Activated T-cell treated with anti-CD3 and anti-CD28 coated beads, Interleukin-2, amount 50 U/mL, for 72 hours (primary cell): Measurements from ENCODE around the gene SPSB2. TPM values are rescaled to one million over a fixed set of nuclear protein-coding genes. Genes with fewer than 3 reads are reported as not detected.

Experiments used
- ATAC-seq, 2 donors: fragments of 150-1000 bp; cut with Tn5 transposase; replicated peaks in 1 of 2; 2 replicates each; pipeline ENCODE4 v1.10.0; 2021; ENCODE audit warnings: moderate library complexity in 2 of 2, mild to moderate bottlenecking in 1 of 2
- DNase-seq, 2 donors: peaks; one replicate each; pipeline ENCODE4 v3.0.0; 2021 to 2022; ENCODE audit warnings: mixed read lengths in 1 of 2
- H3K27ac Mint-ChIP-seq: one replicate; pipeline ENCODE4 v1.8.0; 2022; ENCODE audit warnings: mild to moderate bottlenecking, moderate library complexity, mixed read lengths
- H3K27me3 Mint-ChIP-seq: one replicate; pipeline ENCODE4 v1.8.0; 2022; ENCODE audit warnings: low read depth, mixed read lengths
- H3K36me3 Mint-ChIP-seq, 2 donors: one replicate each; pipeline ENCODE4 v1.8.0; 2022; ENCODE audit warnings: mixed read lengths in 2 of 2, mild to moderate bottlenecking in 1 of 2; ENCODE audit not compliant: insufficient read depth in 2 of 2
- H3K4me1 Mint-ChIP-seq: one replicate; pipeline ENCODE4 v1.8.0; 2022; ENCODE audit warnings: low read depth, mixed read lengths
- H3K4me3 Mint-ChIP-seq, 2 donors: one replicate each; pipeline ENCODE4 v1.8.0; 2022; ENCODE audit warnings: mild to moderate bottlenecking in 2 of 2, mixed read lengths in 2 of 2, moderate library complexity in 2 of 2
- H3K9me3 Mint-ChIP-seq, 2 donors: one replicate each; pipeline ENCODE4 v1.8.0; 2022; ENCODE audit warnings: mixed read lengths in 2 of 2
- total RNA-seq, 2 donors: library from RNA; stranded (reverse); gene quantifications; one replicate each; pipeline ENCODE4 v1.2.3, GENCODE V29; 2022

The SPSB2 gene
- total RNA-seq, 2 donors from 2014 or later = 9.6 to 10.4 TPM

GRCh38 chr12:6849427-6849826, 23.7 kb downstream of the SPSB2 start:
- H3K4me3 Mint-ChIP-seq = peak overlapping the region; percentile 76 to 86
- H3K9me3 Mint-ChIP-seq = no peaks in the 10 kb centered on the region
- H3K36me3 Mint-ChIP-seq = peaks cover 9 to 23% of the 10 kb centered on the region in 2 donors
- ATAC-seq (no peak), DNase-seq (no peak)
- peak overlapping the region; percentile 10 for H3K27ac Mint-ChIP-seq
- H3K4me1 Mint-ChIP-seq = peaks cover 48% of the 10 kb centered on the region
- H3K27me3 Mint-ChIP-seq = no peaks in the 10 kb centered on the region

DNA sequence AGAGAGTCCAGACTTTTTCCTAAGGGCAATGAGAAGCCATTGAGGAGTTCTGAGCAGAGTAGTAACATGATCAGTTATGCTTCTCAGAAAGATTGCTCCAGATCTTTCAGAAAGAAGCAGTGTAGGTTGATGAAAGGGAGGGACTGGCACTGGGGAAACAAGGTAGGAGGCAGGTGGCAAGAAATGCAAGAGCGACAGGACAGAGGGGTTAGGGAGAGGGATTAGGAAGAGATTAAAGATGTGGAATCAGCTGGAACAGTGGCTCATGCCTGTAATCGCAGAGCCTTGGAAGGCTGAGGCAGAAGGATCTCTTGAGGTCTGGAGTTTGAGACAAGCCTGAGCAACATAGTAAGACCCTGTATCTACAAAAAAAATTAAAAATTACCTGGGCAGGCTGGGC, 25.4 kb downstream of the SPSB2 start:
- ATAC-seq (no peak), DNase-seq (no peak)
- Mint-ChIP-seq H3K4me3 (no peak overlapping the region), H3K27me3 (no peaks in the 10 kb centered on the region), H3K27ac (no peak overlapping the region), H3K9me3 (no peaks in the 10 kb centered on the region), H3K36me3 (peaks cover 9 to 23% of the 10 kb centered on the region in 2 donors), H3K4me1 (peaks cover 31% of the 10 kb centered on the region)

GRCh38 chr12:6846316-6846869, 26.7 kb downstream of the SPSB2 start:
- ATAC-seq = no peak
- Mint-ChIP-seq H3K4me3 (no peak overlapping the region), H3K36me3 (peaks cover 9 to 23% of the 10 kb centered on the region in 2 donors), H3K9me3 (no peaks in the 10 kb centered on the region), H3K4me1 (peaks cover 31% of the 10 kb centered on the region), H3K27ac (no peak overlapping the region), H3K27me3 (no peaks in the 10 kb centered on the region)
- DNase-seq = no peak

GRCh38 chr12:6845395-6845794, 27.7 kb downstream of the SPSB2 start:
- DNase-seq (no peak), ATAC-seq (no peak)
- H3K27me3 Mint-ChIP-seq = no peaks in the 10 kb centered on the region
- peaks cover 22% of the 10 kb centered on the region for H3K4me1 Mint-ChIP-seq
- no peak overlapping the region for H3K4me3 Mint-ChIP-seq
- no peak overlapping the region for H3K27ac Mint-ChIP-seq
- peaks cover 9 to 21% of the 10 kb centered on the region in 2 donors for H3K36me3 Mint-ChIP-seq
- H3K9me3 Mint-ChIP-seq = no peaks in the 10 kb centered on the region

- no peak for DNase-seq
- no peaks in the 10 kb centered on the region for H3K27me3 Mint-ChIP-seq
- no peak for ATAC-seq
- no peak overlapping the region for H3K27ac Mint-ChIP-seq
- no peaks in the 10 kb centered on the region for H3K9me3 Mint-ChIP-seq
- peaks cover 6 to 12% of the 10 kb centered on the region in 2 donors for H3K36me3 Mint-ChIP-seq
- peaks cover 6% of the 10 kb centered on the region for H3K4me1 Mint-ChIP-seq
- no peak overlapping the region for H3K4me3 Mint-ChIP-seq
Measured at GRCh38 chr12:6843118-6843902, 29.8 kb downstream of the SPSB2 start.

DNA sequence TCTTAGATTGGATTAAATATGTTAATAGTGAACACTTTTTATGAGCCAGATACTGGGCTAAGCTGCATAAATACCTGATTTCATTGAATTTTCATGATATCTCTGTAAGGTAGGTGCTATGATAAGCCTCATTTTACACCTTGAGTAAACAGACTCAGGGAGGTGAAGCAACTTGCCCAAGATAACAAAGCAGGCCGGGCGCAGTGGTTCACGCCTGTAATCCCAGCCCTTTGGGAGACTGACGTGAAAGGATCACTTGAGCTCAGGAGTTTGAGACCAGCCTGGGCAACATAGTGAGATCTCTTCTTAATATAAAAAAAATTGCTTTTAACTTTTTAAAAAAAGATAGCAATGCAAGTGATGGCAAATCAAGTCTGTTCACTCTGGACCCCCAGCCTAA, 31.0 kb downstream of the SPSB2 start:
- H3K36me3 Mint-ChIP-seq = peaks cover 2 to 8% of the 10 kb centered on the region in 2 donors
- no peak overlapping the region for H3K27ac Mint-ChIP-seq
- no peaks in the 10 kb centered on the region for H3K4me1 Mint-ChIP-seq
- DNase-seq = no peak
- no peak overlapping the region for H3K4me3 Mint-ChIP-seq
- ATAC-seq = no peak
- no peaks in the 10 kb centered on the region for H3K27me3 Mint-ChIP-seq
- H3K9me3 Mint-ChIP-seq = no peaks in the 10 kb centered on the region

DNA sequence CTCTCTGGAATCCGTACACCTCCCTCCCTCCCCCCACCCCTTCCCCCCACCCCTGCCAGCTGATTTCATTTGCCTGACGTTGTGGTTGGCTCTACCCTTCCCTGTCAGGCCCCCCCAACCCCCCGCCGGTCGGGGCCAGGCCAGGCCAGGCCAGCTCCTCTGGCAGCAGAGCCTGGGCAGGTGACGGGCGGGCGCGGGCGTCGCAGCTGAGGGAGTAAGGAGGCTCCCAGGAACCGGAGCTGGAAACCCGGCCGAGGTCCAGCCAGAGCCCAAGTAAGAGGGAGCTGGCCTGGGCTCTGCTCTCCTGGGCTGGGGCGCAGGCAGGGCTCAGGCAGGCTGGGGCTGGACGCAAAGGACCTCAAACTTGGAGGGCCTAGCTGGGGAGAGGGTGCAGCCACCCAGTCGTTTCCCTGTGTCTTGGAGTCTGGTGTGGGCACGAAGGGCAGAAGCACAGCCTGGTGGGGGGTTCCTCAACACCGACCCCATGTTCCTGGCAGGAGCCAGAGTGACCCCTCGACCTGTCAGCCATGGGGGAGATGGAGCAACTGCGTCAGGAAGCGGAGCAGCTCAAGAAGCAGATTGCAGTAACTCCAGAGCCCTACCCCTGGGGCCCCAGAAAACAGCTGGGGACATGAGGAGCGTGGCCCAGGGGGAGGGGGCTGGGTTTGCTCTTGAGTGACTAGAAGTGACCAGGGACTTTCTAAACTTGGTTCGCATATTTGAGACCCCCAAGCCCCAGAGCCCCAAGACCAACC, 32.2 kb downstream of the SPSB2 start, which contains the start of gene GNB3:
Gene GNB3 (plus strand): TSS at position 165 of the 755 bp plus-strand sequence. CDS start 363 bp downstream, at position 528.
- no peak for ATAC-seq
- Mint-ChIP-seq H3K4me3 (no peak within 1 kb of the TSS), H3K9me3 (no peaks in the 10 kb centered on the region), H3K27ac (no peak within 1 kb of the TSS), H3K27me3 (no peaks in the 10 kb centered on the region), H3K36me3 (peaks cover 0 to 2% of the 10 kb centered on the region in 2 donors), H3K4me1 (no peaks in the 10 kb centered on the region)
- no peak for DNase-seq

- no peak overlapping the region for H3K27ac Mint-ChIP-seq
- no peaks in the 10 kb centered on the region for H3K9me3 Mint-ChIP-seq
- H3K27me3 Mint-ChIP-seq = no peaks in the 10 kb centered on the region
- DNase-seq (no peak), ATAC-seq (no peak)
- H3K4me1 Mint-ChIP-seq = no peaks in the 10 kb centered on the region
- H3K4me3 Mint-ChIP-seq = no peak overlapping the region
- H3K36me3 Mint-ChIP-seq = peaks cover 0 to 2% of the 10 kb centered on the region in 2 donors
Measured at GRCh38 chr12:6840330-6840729, 32.8 kb downstream of the SPSB2 start.

DNA sequence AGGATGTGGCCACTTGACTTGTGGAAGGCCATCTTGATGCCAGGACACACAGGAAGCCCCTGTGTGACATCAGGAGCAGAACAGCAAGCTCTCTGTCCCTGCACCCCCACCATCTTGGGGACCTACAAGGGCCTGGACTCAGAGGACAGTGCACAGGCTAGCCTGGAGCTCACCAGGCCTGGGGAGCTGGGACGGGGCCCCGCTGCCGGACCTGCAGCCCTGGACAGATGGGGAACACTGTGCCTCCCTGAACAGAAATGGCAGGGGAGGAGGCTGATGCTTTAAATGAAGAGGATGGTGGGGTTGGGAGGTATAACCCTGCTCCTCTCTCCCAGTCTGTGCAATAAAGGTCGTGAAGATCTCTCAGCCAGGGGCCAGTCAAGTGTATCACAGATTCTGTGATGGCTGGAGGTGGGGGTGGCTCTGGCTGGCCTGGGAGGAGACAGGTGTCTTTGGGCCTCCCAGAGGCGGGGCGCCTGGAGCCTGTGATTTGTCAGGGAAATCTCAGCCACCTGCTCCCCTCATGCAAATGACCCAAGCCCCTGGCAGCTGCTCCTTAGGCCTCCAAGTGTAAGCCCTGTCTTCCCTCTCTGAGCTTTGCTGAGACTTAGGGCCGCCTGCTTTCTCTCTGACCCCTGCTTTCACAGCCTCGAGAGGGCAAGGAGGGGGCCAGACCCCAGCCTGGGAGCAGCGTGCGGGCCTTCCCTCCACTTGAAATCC, 33.5 kb downstream of the SPSB2 start:
- no peak for DNase-seq
- Mint-ChIP-seq H3K27me3 (no peaks in the 10 kb centered on the region), H3K36me3 (no peaks in the 10 kb centered on the region), H3K4me1 (peaks cover 2% of the 10 kb centered on the region), H3K4me3 (no peak overlapping the region), H3K27ac (no peak overlapping the region), H3K9me3 (no peaks in the 10 kb centered on the region)
- no peak for ATAC-seq

GRCh38 chr12:6838854-6839253, 34.2 kb downstream of the SPSB2 start:
- H3K4me1 Mint-ChIP-seq = peaks cover 10% of the 10 kb centered on the region
- ATAC-seq (no peak), DNase-seq (no peak)
- no peaks in the 10 kb centered on the region for H3K9me3 Mint-ChIP-seq
- no peak overlapping the region for H3K27ac Mint-ChIP-seq
- H3K27me3 Mint-ChIP-seq = no peaks in the 10 kb centered on the region
- H3K36me3 Mint-ChIP-seq = no peaks in the 10 kb centered on the region
- no peak overlapping the region for H3K4me3 Mint-ChIP-seq

- Mint-ChIP-seq H3K4me3 (no peak overlapping the region), H3K27me3 (no peaks in the 10 kb centered on the region), H3K4me1 (peaks cover 11% of the 10 kb centered on the region), H3K36me3 (no peaks in the 10 kb centered on the region), H3K27ac (no peak overlapping the region), H3K9me3 (no peaks in the 10 kb centered on the region)
- ATAC-seq = no peak
- no peak for DNase-seq
Measured at GRCh38 chr12:6837370-6838060, 35.6 kb downstream of the SPSB2 start.

- no peaks in the 10 kb centered on the region for H3K9me3 Mint-ChIP-seq
- no peak for ATAC-seq
Measured at GRCh38 chr12:6836851-6837250, 36.3 kb downstream of the SPSB2 start.

More at GRCh38 chr12:6836851-6837250, 36.3 kb downstream of the SPSB2 start:
- no peaks in the 10 kb centered on the region for H3K36me3 Mint-ChIP-seq
- H3K4me1 Mint-ChIP-seq = peaks cover 11% of the 10 kb centered on the region
- H3K27ac Mint-ChIP-seq = no peak overlapping the region
- H3K27me3 Mint-ChIP-seq = no peaks in the 10 kb centered on the region
- no peak overlapping the region for H3K4me3 Mint-ChIP-seq
- no peak for DNase-seq
